Activated naive CD4-positive, alpha-beta T cell (primary cell): ENCODE data around the gene KRT80.

Experiments used
- DNase-seq, 4 experiments: peaks; one replicate each; lab custom pipeline; 2025; lab: John Stamatoyannopoulos, UW

KRT80 gene

GRCh38 chr12:52130711-52131110 lies 61.1 kb downstream of the KRT80 start:
- no peak for DNase-seq

GRCh38 chr12:52127683-52128450 lies 63.9 kb downstream of the KRT80 start:
- DNase-seq: no peak

GRCh38 chr12:52126605-52127578 lies 64.9 kb downstream of the KRT80 start:
- no peak for DNase-seq

- DNase-seq: no peak
These were observed 65.7 kb downstream of the KRT80 start for GRCh38 chr12:52126050-52126604.

GRCh38 chr12:52125476-52125900 lies 66.3 kb downstream of the KRT80 start:
- DNase-seq: no peak

- no peak for DNase-seq
These were observed 68.2 kb downstream of the KRT80 start for GRCh38 chr12:52123487-52124186.

- no peak for DNase-seq
These were observed 68.9 kb downstream of the KRT80 start for GRCh38 chr12:52122904-52123303.

- no peak for DNase-seq
These were observed 69.3 kb downstream of the KRT80 start for GRCh38 chr12:52122540-52122871.

- peak; percentile 35 to 53 (median 41) for DNase-seq
These were observed 69.8 kb downstream of the KRT80 start for GRCh38 chr12:52121824-52122539.

- no peak for DNase-seq
These were observed 70.6 kb downstream of the KRT80 start for GRCh38 chr12:52120951-52121823.

- DNase-seq: peak in 1 of 4 experiments; percentile 19
These were observed 72.2 kb downstream of the KRT80 start for GRCh38 chr12:52119398-52120254.
